H9 (cell line): ENCODE data around the gene GSKIP. TPM values are rescaled to one million over a fixed set of nuclear protein-coding genes. Genes with fewer than 3 reads are reported as not detected.

Source experiments
- DNase-seq: peaks from one replicate; pipeline ENCODE4 v3.0.0-alpha.2; 2017
- H2AFZ ChIP-seq: one replicate; pipeline ENCODE4 v1.6.1; 2013; ENCODE audit warnings: mild to moderate bottlenecking, low read length, control low read depth, moderate library complexity
- H2AK5ac ChIP-seq: 2 replicates; pipeline ENCODE4 v1.6.1; 2013; ENCODE audit warnings: low read length, control low read depth, mixed read lengths; ENCODE audit not compliant: insufficient read length
- H2BK120ac ChIP-seq: one replicate; pipeline ENCODE4 v1.6.1; 2013; ENCODE audit warnings: low read depth, mild to moderate bottlenecking, low read length, control low read depth, inconsistent platforms; ENCODE audit not compliant: poor library complexity, severe bottlenecking
- H2BK12ac ChIP-seq: 2 replicates; pipeline ENCODE4 v1.6.1; 2013; ENCODE audit warnings: low read length, control low read depth, mixed read lengths, low read depth; ENCODE audit not compliant: insufficient read length
- H2BK15ac ChIP-seq: 2 replicates; pipeline ENCODE4 v1.6.1; 2013; ENCODE audit warnings: low read depth, low read length, control low read depth
- H2BK20ac ChIP-seq: one replicate; pipeline ENCODE4 v1.6.1; 2013; ENCODE audit warnings: low read depth, mild to moderate bottlenecking, low read length, control low read depth, inconsistent platforms; ENCODE audit not compliant: poor library complexity, severe bottlenecking
- H2BK5ac ChIP-seq: 2 replicates; pipeline ENCODE4 v1.6.1; 2013; ENCODE audit warnings: low read length, control low read depth, mixed read lengths; ENCODE audit not compliant: insufficient read length
- H3K14ac ChIP-seq: 2 replicates; pipeline ENCODE4 v1.6.1; 2013; ENCODE audit warnings: low read length, control low read depth; ENCODE audit not compliant: insufficient read depth
- H3K18ac ChIP-seq: 2 replicates; pipeline ENCODE4 v1.6.1; 2013; ENCODE audit warnings: low read depth, mild to moderate bottlenecking, mixed read lengths, low read length, control low read depth; ENCODE audit not compliant: insufficient read length
- H3K23ac ChIP-seq: 2 replicates; pipeline ENCODE4 v1.6.1; 2013; ENCODE audit warnings: low read length, control low read depth, mixed read lengths, low read depth; ENCODE audit not compliant: insufficient read length
- H3K23me2 ChIP-seq: 2 replicates; pipeline ENCODE4 v1.6.1; 2013; ENCODE audit warnings: low read depth, mild to moderate bottlenecking, mixed read lengths, low read length, control low read depth; ENCODE audit not compliant: insufficient read length, poor library complexity, severe bottlenecking
- H3K27ac ChIP-seq: 2 replicates; pipeline ENCODE4 v1.5.1; 2013; ENCODE audit warnings: low read length, control low read depth, mixed read lengths, low read depth; ENCODE audit not compliant: insufficient read length
- H3K27me3 ChIP-seq: 2 replicates; pipeline ENCODE4 v1.6.1; 2013; ENCODE audit warnings: low read length, control low read depth, inconsistent platforms; ENCODE audit not compliant: insufficient read depth
- H3K4ac ChIP-seq: 2 replicates; pipeline ENCODE4 v1.6.1; 2013; ENCODE audit warnings: low read depth, mild to moderate bottlenecking, control low read depth, inconsistent platforms, low read length, moderate library complexity
- H3K4me1 ChIP-seq: 2 replicates; pipeline ENCODE4 v1.6.1; 2013; ENCODE audit warnings: low read length, control low read depth, inconsistent platforms; ENCODE audit not compliant: insufficient read depth
- H3K4me2 ChIP-seq: 2 replicates; pipeline ENCODE4 v1.6.1; 2013; ENCODE audit warnings: low read length, control low read depth, mixed read lengths; ENCODE audit not compliant: insufficient read length, insufficient read depth
- H3K56ac ChIP-seq: 2 replicates; pipeline ENCODE4 v1.6.1; 2013; ENCODE audit warnings: low read depth, mild to moderate bottlenecking, mixed read lengths, low read length, control low read depth; ENCODE audit not compliant: insufficient read length
- H3K79me1 ChIP-seq: 2 replicates; pipeline ENCODE4 v1.6.1; 2013; ENCODE audit warnings: low read depth, mild to moderate bottlenecking, moderate library complexity, low read length, control low read depth, inconsistent platforms; ENCODE audit not compliant: insufficient read depth, poor library complexity, severe bottlenecking
- H3K79me2 ChIP-seq: 2 replicates; pipeline ENCODE4 v1.6.1; 2013; ENCODE audit warnings: low read length, control low read depth, inconsistent platforms; ENCODE audit not compliant: insufficient read depth
- H3K9ac ChIP-seq: 2 replicates; pipeline ENCODE4 v1.6.1; 2013; ENCODE audit warnings: low read length, control low read depth, mixed read lengths; ENCODE audit not compliant: insufficient read length; ENCODE audit errors: extremely low read depth
- H3K9me3 ChIP-seq: one replicate; pipeline ENCODE4 v1.6.1; 2013; ENCODE audit warnings: low read depth, low read length, inconsistent platforms; ENCODE audit not compliant: control insufficient read depth
- H3T11ph ChIP-seq: one replicate; pipeline ENCODE4 v1.6.1; 2013; ENCODE audit warnings: mild to moderate bottlenecking, low read length, control low read depth, inconsistent platforms
- H4K20me1 ChIP-seq: one replicate; pipeline ENCODE4 v1.6.1; 2013; ENCODE audit not compliant: control insufficient read depth, insufficient read length, insufficient read depth
- H4K5ac ChIP-seq: 2 replicates; pipeline ENCODE4 v1.6.1; 2013; ENCODE audit warnings: low read depth, mild to moderate bottlenecking, mixed read lengths, low read length, control low read depth; ENCODE audit not compliant: insufficient read length
- H4K8ac ChIP-seq: replicated peaks from 2 replicates; pipeline ENCODE4 v1.6.1; 2013; ENCODE audit warnings: low read length, control low read depth, mixed read lengths, low read depth; ENCODE audit not compliant: insufficient read length
- H4K91ac ChIP-seq: 2 replicates; pipeline ENCODE4 v1.6.1; 2013; ENCODE audit warnings: low read depth, mild to moderate bottlenecking, moderate library complexity, mixed read lengths, low read length, control low read depth; ENCODE audit not compliant: insufficient read length
- H3K27ac Mint-ChIP-seq, 3 experiments: 2 replicates in 2 of 3; 3 replicates in 1 of 3; pipeline ENCODE4 v1.8.0; 2020 to 2021; ENCODE audit warnings: mixed read lengths in 3 of 3, mild to moderate bottlenecking in 1 of 3, moderate library complexity in 1 of 3
- H3K27me3 Mint-ChIP-seq: 2 replicates; pipeline ENCODE4 v1.8.0; 2021; ENCODE audit warnings: low read depth, mild to moderate bottlenecking, moderate library complexity, mixed read lengths
- H3K36me3 Mint-ChIP-seq, 3 experiments: 2 replicates in 2 of 3; 3 replicates in 1 of 3; pipeline ENCODE4 v1.8.0; 2020 to 2021; ENCODE audit warnings: low read depth in 3 of 3, mixed read lengths in 3 of 3; ENCODE audit not compliant: insufficient read depth in 1 of 3
- H3K4me1 Mint-ChIP-seq, 2 experiments: 2 replicates each; pipeline ENCODE4 v1.8.0; 2020; ENCODE audit warnings: mixed read lengths in 2 of 2
- H3K4me3 Mint-ChIP-seq, 2 experiments: 2 replicates in 1 of 2; 3 replicates in 1 of 2; pipeline ENCODE4 v1.8.0; 2020 to 2021; ENCODE audit warnings: mild to moderate bottlenecking in 2 of 2, mixed read lengths in 2 of 2, moderate library complexity in 1 of 2
- H3K9me3 Mint-ChIP-seq, 2 experiments: 2 replicates in 1 of 2; 3 replicates in 1 of 2; pipeline ENCODE4 v1.8.0; 2020; ENCODE audit warnings: mild to moderate bottlenecking in 2 of 2, mixed read lengths in 2 of 2, moderate library complexity in 1 of 2
- WGBS: extraction: QIAGEN DNeasy Blood & Tissue Kit; methylation state at CpG from one replicate; pipeline ENCODE4 v1.1.7; 2013; ENCODE audit warnings: missing lambda C conversion rate, low lambda C conversion rate, mixed read lengths; ENCODE audit not compliant: insufficient read length; ENCODE audit errors: extremely low coverage; 5-methylcytosine and 5-hydroxymethylcytosine counted together
- total RNA-seq: library from RNA; stranded (reverse); gene quantifications from 2 replicates; pipeline ENCODE4 v1.2.1, GENCODE V29; 2021
- TF ChIP-seq, protein P1 (sequence below): fragments of 200-600 bp; sonication (generic); conservative IDR thresholded peaks from 3 replicates; pipeline ENCODE4 v1.8.0; 2021; ENCODE audit warnings: antibody characterized with exemption, mild to moderate bottlenecking

The GSKIP gene
- total RNA-seq, 1 experiment from 2014 or later, result 28.6 TPM

DNA sequence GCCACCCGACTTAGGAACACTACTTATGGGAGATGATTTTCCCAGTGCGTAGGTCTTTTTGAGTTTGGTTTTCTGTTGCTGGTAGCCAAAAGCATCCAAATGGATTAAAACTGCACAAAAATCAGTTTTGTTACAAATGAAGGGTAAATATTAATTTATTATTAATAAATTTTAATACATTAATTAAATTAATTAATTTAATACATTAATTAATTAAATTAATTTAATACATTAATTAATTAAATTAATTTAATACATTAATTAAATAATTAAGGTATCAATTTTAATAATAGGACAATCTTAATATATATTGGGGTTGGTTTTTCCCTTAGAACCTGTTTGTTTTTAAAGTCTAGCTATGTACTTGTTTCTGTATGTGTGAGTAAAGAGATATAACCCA, 52.2 kb downstream of the GSKIP start:
- H3K27ac Mint-ChIP-seq, result no peak overlapping the region

More for the DNA sequence above, 52.2 kb downstream of the GSKIP start:
- Histone ChIP-seq H3K27me3 (no peaks in the 10 kb centered on the region), H4K5ac (no peak overlapping the region), H3K79me1 (no peaks in the 10 kb centered on the region), H4K8ac (no peak overlapping the region), H2AK5ac (no peak overlapping the region), H3K9me3 (no peaks in the 10 kb centered on the region), H3K79me2 (no peaks in the 10 kb centered on the region), H3K18ac (no peak overlapping the region), H3K4me1 (no peaks in the 10 kb centered on the region), H2BK120ac (no peak overlapping the region), H2BK5ac (no peak overlapping the region), H3K9ac (no peak overlapping the region), H3T11ph (no peak overlapping the region), H3K23me2 (no peaks in the 10 kb centered on the region), H2BK15ac (no peak overlapping the region), H4K91ac (no peak overlapping the region), H3K4me2 (no peak overlapping the region), H2AFZ (no peak overlapping the region), H4K20me1 (no peaks in the 10 kb centered on the region), H3K4ac (no peak overlapping the region), H3K56ac (no peak overlapping the region), H3K27ac (no peak overlapping the region), H2BK12ac (no peak overlapping the region), H3K23ac (no peak overlapping the region), H2BK20ac (no peak overlapping the region), H3K14ac (no peak overlapping the region)
- TF ChIP-seq, protein P1, sequence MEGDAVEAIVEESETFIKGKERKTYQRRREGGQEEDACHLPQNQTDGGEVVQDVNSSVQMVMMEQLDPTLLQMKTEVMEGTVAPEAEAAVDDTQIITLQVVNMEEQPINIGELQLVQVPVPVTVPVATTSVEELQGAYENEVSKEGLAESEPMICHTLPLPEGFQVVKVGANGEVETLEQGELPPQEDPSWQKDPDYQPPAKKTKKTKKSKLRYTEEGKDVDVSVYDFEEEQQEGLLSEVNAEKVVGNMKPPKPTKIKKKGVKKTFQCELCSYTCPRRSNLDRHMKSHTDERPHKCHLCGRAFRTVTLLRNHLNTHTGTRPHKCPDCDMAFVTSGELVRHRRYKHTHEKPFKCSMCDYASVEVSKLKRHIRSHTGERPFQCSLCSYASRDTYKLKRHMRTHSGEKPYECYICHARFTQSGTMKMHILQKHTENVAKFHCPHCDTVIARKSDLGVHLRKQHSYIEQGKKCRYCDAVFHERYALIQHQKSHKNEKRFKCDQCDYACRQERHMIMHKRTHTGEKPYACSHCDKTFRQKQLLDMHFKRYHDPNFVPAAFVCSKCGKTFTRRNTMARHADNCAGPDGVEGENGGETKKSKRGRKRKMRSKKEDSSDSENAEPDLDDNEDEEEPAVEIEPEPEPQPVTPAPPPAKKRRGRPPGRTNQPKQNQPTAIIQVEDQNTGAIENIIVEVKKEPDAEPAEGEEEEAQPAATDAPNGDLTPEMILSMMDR, result no peak
- no peaks in the 10 kb centered on the region for H3K9me3 Mint-ChIP-seq
- peaks cover 0 to 5% of the 10 kb centered on the region in 2 experiments; a peak in 1 of 4 replicates for H3K4me1 Mint-ChIP-seq
- H3K36me3 Mint-ChIP-seq, result no peaks in the 10 kb centered on the region
- H3K27me3 Mint-ChIP-seq, result no peaks in the 10 kb centered on the region
- no peak for DNase-seq
- WGBS, result no CpG with 5 or more reads among the region's 2 CpGs
- no peak overlapping the region for H3K4me3 Mint-ChIP-seq
